Endothelial cell of umbilical vein (primary cell): Measurements from ENCODE around the gene GRM4.

Source experiments
- CTCF ChIP-seq, 2 donors: IDR thresholded peaks; 1 replicate in 1 of 2; 2 replicates in 1 of 2; pipeline ENCODE4 v1.5.1; 2011; ENCODE audit warnings: low read length in 2 of 2, mild to moderate bottlenecking in 2 of 2, moderate library complexity in 2 of 2, control low read depth in 1 of 2, inconsistent platforms in 1 of 2, low read depth in 1 of 2; ENCODE audit not compliant: insufficient read depth in 1 of 2; ENCODE audit errors: extremely low read depth in 1 of 2
- EZH2 ChIP-seq: IDR thresholded peaks from 2 replicates; pipeline ENCODE4 v1.6.1; 2012; ENCODE audit warnings: borderline replicate concordance, low read depth, mild to moderate bottlenecking, moderate library complexity, low read length, inconsistent platforms; ENCODE audit not compliant: severe bottlenecking
- GATA2 ChIP-seq: IDR thresholded peaks from 2 replicates; pipeline ENCODE4 v1.7.0; 2011; ENCODE audit warnings: low read depth, mild to moderate bottlenecking, moderate library complexity, mixed read lengths, low read length; ENCODE audit not compliant: insufficient read length, insufficient read depth
- JUN ChIP-seq: IDR thresholded peaks from 2 replicates; pipeline ENCODE4 v1.6.1; 2011; ENCODE audit warnings: borderline replicate concordance, low read depth; ENCODE audit not compliant: insufficient read length, insufficient read depth
- MAX ChIP-seq: IDR thresholded peaks from 2 replicates; pipeline ENCODE4 v1.6.1; 2011; ENCODE audit not compliant: insufficient read depth, insufficient read length
- POLR2A ChIP-seq: IDR thresholded peaks from 2 replicates; pipeline ENCODE4 v1.6.1; 2012; ENCODE audit warnings: low read depth, mild to moderate bottlenecking, control low read depth, low read length
- POLR2AphosphoS5 ChIP-seq: IDR thresholded peaks from 2 replicates; pipeline ENCODE4 v1.6.1; 2012; ENCODE audit warnings: low read depth, mild to moderate bottlenecking, control low read depth, low read length, moderate library complexity; ENCODE audit not compliant: insufficient read depth

GRCh38 chr6:34022873-34023255 is 123.0 kb downstream of the GRM4 start:
- TF ChIP-seq EZH2 (no peak), MAX (no peak), CTCF (IDR thresholded peaks at IDR 0.05; ENCODE audit: extremely low read depth in 1 of 2, insufficient read depth in 1 of 2, low read depth in 1 of 2, low read length in 2 of 2) (no peak), POLR2AphosphoS5 (no peak), POLR2A (no peak), GATA2 (no peak), JUN (no peak)
